HG03139 (cell line): Measurements from ENCODE around the gene ASCL3.
A peak's percentile ranks its signal among the peaks of the same experiment; 100 is the strongest.
"Not testable (repeated sequence)": the region's sequence is repeated elsewhere in the genome, so short reads cannot be mapped to it uniquely, and the experiment has no call there.

Experiments
- ATAC-seq: cut with Tn5 transposase; IDR thresholded peaks from one replicate; pipeline ENCODE4 v1.9.1; 2021; ENCODE audit not compliant: unreplicated experiment

ASCL3 gene

DNA sequence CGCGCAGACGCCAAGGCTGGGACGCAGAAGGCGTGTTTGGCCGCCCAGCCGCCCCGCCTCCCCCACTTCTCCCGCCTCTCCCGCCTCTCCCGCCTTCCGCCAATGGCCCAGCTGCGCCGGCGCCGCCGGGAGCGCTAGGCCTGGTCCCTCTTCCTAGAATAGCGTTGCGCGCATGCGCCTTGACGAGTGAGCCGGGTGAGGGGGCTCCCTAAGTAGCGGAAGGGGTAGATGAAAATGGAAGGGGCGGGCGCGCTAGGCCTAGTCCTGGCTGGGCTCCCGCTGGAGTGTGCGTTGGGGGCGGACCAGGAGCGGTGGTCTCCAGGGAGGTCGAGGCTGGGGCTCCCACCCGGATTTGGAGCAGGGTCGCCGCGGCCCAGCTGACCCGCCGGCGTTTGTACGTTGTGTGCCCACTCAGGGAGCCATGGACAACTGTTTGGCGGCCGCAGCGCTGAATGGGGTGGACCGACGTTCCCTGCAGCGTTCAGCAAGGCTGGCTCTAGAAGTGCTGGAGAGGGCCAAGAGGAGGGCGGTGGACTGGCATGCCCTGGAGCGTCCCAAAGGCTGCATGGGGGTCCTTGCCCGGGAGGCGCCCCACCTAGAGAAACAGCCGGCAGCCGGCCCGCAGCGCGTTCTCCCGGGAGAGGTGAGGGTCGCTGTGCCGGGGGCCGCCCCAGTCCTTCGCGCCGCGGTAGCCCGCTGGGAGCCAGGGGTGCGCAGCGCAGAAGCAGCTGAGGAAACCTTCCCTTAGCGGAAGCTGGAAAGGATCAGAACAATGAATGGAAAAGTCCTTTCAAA, 31.6 kb downstream of the ASCL3 start, which contains the start of gene AKIP1:
Gene AKIP1, plus strand, starts transcription at position 161 of the 795 bp plus-strand sequence. Its CDS starts 261 bp downstream, at position 422.
- peak; percentile 68 for ATAC-seq

DNA sequence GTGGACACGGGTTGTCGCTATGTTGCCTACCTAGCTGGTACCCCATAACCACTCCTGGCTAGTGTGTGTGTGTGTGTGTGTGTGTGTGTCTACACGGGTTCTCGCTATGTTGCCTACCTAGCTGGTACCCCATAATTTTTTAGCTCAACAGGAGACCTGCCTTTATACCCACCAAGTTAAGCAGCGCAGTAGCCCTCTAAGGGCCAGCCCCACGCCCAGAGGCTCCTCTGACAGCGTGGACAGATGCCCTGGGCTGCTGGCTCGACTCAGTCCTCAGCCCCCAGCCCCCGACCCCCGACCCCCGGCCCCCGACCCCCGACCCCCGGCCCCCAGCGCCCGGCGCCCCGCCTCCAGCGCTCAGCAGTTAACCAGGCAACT, 32.2 kb downstream of the ASCL3 start:
- peak; percentile 2 for ATAC-seq

DNA sequence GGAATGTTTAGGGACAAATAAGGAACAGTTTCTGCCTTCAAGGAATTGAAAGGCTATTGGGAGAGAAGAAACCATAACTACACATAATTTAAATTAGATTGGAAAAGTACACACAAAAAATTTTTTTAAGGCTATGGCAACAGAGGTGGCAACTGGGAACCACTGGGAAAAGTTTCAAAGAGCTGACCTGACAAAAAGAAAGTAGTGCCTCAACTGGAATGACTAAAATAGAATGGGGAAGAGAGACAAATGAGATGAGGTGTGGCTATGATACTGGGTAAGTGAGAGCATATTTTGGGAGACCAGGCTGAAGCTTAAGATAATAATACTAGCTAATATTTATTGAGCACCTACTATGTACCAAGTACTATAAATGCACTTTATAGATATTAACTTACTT, 34.7 kb downstream of the ASCL3 start:
- no peak for ATAC-seq

DNA sequence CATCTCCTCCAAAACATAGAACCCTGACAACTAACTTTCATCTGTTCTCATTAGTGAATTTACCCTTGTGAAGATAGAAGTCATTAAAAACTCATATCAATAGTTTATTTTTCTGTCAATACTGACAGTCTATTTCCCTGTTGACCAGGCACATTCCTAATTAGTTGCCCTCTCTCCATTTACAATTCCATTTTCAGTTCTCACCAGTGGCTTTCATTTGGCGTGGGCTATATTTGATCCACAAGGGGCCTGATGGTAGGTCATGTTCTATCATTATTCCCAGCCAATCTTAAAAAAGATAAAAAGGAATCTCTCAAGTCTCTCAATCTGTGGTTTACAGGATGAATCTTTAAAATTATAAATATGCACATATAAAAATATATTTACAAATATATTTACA, 35.7 kb downstream of the ASCL3 start:
- no peak for ATAC-seq

DNA sequence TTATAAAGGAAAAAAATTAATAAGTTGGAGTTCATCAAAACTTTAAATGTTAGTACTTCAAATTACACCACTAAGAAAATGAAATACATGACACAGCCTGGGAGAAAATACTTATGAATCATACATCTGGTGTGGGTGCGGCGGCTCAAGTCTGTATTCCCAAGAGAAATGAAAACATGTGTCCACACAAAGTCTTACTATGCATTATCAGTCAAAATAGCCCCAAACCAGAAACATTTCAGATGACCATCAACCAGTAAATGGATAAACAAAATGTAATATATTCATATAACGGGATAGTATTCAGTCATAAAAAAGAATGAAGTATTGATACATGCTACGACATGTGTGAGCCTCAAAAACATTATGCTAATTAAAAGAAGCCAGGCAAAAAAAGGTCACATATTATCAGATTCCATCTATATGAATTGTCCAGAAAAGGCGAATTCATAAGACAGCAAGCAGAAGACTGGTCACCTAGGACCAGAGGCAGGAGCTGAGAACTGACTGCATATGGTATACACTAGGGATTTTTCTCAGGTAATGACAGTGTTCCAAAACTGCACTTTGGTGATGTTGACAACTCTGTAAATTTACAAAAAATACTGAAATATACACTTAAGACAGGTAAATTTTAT, 37.2 kb downstream of the ASCL3 start:
- no peak for ATAC-seq

DNA sequence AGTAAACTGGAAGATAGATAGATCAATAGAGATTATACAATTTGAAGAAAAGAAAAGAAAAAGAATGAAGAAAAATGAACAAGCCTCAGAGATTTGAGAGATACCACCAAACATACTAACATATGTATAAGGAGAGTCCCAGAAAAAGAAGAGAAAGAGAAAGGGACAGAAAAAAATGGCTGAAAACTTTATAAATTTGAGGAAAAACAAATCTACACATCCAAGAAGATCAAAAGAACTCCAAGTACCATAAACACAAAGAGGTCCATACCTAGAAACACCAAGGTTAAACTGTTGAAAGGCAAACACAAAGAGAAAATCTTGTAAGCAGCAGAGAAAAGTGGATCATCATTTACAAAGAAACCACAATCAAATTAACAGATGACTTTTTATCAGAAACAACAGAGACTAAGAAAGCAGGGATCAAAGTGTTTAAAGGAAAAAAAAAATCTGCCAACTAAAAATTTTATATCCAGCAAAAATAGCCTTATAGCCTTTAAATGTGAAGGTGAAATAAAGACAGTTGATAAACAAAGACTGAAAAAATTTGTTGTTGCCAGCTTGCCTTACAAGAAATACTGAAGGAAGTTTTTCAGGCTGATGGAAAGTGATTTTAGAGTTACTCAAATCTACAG, 43.6 kb downstream of the ASCL3 start:
- no peak for ATAC-seq

DNA sequence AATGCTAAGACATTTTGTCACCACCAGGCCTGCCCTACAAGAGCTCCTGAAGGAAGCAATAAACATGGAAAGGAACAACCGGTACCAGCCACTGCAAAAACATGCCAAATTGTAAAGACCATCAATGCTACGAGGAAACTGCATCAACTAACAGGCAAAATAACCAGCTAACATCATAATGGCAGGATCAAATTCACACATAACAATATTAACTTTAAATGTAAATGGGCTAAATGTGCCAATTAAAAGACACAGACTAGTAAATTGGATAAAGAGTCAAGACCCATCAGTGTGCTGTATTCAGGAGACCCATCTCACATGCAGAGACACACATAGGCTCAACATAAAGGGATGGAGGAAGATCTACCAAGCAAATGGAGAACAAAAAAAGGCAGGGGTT, 51.6 kb downstream of the ASCL3 start:
- not testable (repeated sequence) for ATAC-seq
